Glutamatergic neuron (in vitro differentiated cells): ENCODE data around the gene TAS2R4. TPM values are rescaled to one million over a fixed set of nuclear protein-coding genes. Genes with fewer than 3 reads are reported as not detected.

Experiments used
- DNase-seq: peaks from one replicate; pipeline ENCODE4 v3.0.0; 2022
- H3K27ac Mint-ChIP-seq: one replicate; pipeline ENCODE4 v1.8.0; 2020; ENCODE audit warnings: mild to moderate bottlenecking, mixed read lengths, inconsistent platforms; ENCODE audit not compliant: unreplicated experiment
- H3K27me3 Mint-ChIP-seq: one replicate; pipeline ENCODE4 v1.8.0; 2020; ENCODE audit warnings: mild to moderate bottlenecking, moderate library complexity, mixed read lengths, inconsistent platforms; ENCODE audit not compliant: unreplicated experiment
- H3K36me3 Mint-ChIP-seq: one replicate; pipeline ENCODE4 v1.8.0; 2020; ENCODE audit warnings: mild to moderate bottlenecking, mixed read lengths, inconsistent platforms; ENCODE audit not compliant: unreplicated experiment
- H3K4me1 Mint-ChIP-seq: one replicate; pipeline ENCODE4 v1.8.0; 2020; ENCODE audit warnings: mild to moderate bottlenecking, low read depth, mixed read lengths, inconsistent platforms; ENCODE audit not compliant: unreplicated experiment
- H3K4me3 Mint-ChIP-seq: one replicate; pipeline ENCODE4 v1.8.0; 2020; ENCODE audit warnings: mild to moderate bottlenecking, mixed read lengths, inconsistent platforms; ENCODE audit not compliant: unreplicated experiment
- H3K9me3 Mint-ChIP-seq: one replicate; pipeline ENCODE4 v1.8.0; 2020; ENCODE audit warnings: mild to moderate bottlenecking, moderate library complexity, mixed read lengths, inconsistent platforms; ENCODE audit not compliant: unreplicated experiment
- long read RNA-seq: library from polyadenylated mRNA; unstranded; transcript quantifications from one replicate; pipeline ENCODE4 v2.0.0, GENCODE V29; 2020; ENCODE audit not compliant: unreplicated experiment
- total RNA-seq: library from RNA; stranded (reverse); fragmentation: NEBNext Ultra II Directional; extraction: Animal tissue kit (Norgen Biotek cat#: 25700); gene quantifications from one replicate; pipeline ENCODE4 v1.2.1, GENCODE V29; 2021; ENCODE audit not compliant: unreplicated experiment
- TF ChIP-seq, protein P1 (sequence below): fragments of 200-600 bp; sonication (generic); IDR thresholded peaks from one replicate; pipeline ENCODE4 v1.5.0; 2021; ENCODE audit not compliant: partially characterized antibody, unreplicated experiment

TAS2R4 gene
- total RNA-seq: 1.0 TPM
- long read RNA-seq: 0 reads

DNA sequence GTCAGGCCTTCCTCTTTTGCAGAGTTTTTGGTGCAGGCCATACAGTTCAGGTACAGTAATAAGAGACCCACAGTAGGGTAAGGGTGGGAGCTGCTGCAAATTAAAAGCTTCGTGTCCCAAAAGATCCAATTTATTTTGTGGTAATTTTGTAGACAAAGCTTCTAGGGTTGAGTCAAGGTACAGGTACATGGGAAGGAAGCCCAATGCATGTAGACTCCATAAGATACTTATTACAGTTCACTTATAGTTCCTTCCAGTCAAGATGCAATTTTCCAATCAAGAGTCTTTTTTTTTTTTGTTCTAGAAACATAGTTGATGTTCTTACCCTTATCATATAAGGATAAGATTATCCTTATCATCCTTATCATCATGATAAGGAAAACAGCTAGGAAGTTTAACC, at the start of gene TAS2R4:
Gene TAS2R4 (plus strand): TSS at position 301 of the 400 bp plus-strand sequence. CDS start 1,815 bp downstream, outside the sequence.
- Mint-ChIP-seq H3K9me3 (peaks cover 2% of the 10 kb centered on the region), H3K27me3 (no peaks in the 10 kb centered on the region), H3K36me3 (peaks cover 6% of the 10 kb centered on the region), H3K4me1 (no peaks in the 10 kb centered on the region), H3K27ac (no peak within 1 kb of the TSS), H3K4me3 (no peak within 1 kb of the TSS)
- DNase-seq: no peak
- TF ChIP-seq, protein P1, sequence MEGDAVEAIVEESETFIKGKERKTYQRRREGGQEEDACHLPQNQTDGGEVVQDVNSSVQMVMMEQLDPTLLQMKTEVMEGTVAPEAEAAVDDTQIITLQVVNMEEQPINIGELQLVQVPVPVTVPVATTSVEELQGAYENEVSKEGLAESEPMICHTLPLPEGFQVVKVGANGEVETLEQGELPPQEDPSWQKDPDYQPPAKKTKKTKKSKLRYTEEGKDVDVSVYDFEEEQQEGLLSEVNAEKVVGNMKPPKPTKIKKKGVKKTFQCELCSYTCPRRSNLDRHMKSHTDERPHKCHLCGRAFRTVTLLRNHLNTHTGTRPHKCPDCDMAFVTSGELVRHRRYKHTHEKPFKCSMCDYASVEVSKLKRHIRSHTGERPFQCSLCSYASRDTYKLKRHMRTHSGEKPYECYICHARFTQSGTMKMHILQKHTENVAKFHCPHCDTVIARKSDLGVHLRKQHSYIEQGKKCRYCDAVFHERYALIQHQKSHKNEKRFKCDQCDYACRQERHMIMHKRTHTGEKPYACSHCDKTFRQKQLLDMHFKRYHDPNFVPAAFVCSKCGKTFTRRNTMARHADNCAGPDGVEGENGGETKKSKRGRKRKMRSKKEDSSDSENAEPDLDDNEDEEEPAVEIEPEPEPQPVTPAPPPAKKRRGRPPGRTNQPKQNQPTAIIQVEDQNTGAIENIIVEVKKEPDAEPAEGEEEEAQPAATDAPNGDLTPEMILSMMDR: no peak

DNA sequence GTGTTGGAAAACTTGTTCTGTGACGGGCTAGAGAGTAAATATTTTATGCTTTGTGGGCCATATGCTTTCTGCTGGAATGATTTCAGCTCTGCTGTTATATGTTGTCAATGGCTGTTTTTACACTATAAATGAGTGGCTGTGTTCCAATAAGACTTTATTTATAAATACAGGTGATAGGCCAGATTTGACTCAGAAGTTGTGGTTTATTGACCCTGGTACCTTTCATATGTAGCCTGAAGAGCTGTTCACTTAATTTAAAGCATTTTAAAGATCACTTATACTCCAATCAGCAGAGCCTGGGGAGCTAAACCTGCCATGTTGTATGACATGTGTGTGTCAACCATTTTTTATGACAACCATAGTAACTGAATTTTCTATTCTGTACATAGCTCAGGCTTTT, 47.5 kb upstream of the TAS2R4 start:
- TF ChIP-seq, protein P1: no peak
- DNase-seq: no peak
- Mint-ChIP-seq H3K27ac (no peak overlapping the region), H3K27me3 (no peaks in the 10 kb centered on the region), H3K4me3 (no peak overlapping the region), H3K36me3 (no peaks in the 10 kb centered on the region), H3K9me3 (no peaks in the 10 kb centered on the region), H3K4me1 (no peaks in the 10 kb centered on the region)

DNA sequence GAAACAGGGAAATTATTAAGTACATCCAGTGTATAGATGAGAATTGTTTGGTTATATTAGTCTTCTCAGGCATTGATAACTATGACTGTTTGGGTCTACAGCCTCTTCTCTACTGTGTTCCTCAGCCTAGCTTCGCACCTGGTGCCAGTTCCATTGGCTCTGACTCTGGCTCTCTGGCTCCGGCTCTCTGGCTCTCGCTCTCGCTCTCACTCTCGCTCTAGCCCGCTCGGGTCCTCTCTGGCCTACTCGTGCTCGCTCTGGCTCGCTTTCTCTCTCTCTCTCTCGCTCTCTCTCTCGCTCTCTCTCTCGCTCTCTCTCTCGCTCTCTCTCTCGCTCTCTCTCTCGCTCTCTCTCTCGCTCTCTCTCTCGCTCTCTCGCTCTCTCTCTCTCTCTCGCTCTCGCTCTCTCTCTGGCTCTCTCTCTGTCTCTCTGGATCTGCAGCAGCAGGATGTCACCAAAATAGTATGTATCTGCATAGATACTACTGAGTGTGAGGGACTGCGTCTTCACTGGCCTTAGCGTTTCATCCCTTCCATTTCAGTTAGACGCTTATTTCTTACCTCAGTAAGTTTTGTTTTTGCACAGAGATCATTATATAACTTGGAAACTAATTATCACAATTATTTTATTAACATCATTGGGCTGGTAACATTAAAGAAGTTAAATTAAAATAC, 44.9 kb upstream of the TAS2R4 start:
- no peak for DNase-seq
- no peaks in the 10 kb centered on the region for H3K9me3 Mint-ChIP-seq
- TF ChIP-seq, protein P1: no peak
- H3K4me3 Mint-ChIP-seq: no peak overlapping the region
- H3K27ac Mint-ChIP-seq: no peak overlapping the region
- H3K36me3 Mint-ChIP-seq: no peaks in the 10 kb centered on the region
- no peaks in the 10 kb centered on the region for H3K27me3 Mint-ChIP-seq
- no peaks in the 10 kb centered on the region for H3K4me1 Mint-ChIP-seq

GRCh38 chr7:141737118-141737835, 39.2 kb upstream of the TAS2R4 start:
- no peak for DNase-seq
- no peaks in the 10 kb centered on the region for H3K27me3 Mint-ChIP-seq
- peak overlapping the region; percentile 89 for H3K4me3 Mint-ChIP-seq
- no peak overlapping the region for H3K27ac Mint-ChIP-seq
- TF ChIP-seq, protein P1: no peak
- H3K4me1 Mint-ChIP-seq: peaks cover 4% of the 10 kb centered on the region
- no peaks in the 10 kb centered on the region for H3K36me3 Mint-ChIP-seq
- H3K9me3 Mint-ChIP-seq: no peaks in the 10 kb centered on the region
